CD4-positive, alpha-beta T cell treated with Interleukin-12 subunit alpha and Interleukin-12 subunit beta, for 1 hour (primary cell): ENCODE results near the gene TSACC.
A peak's percentile ranks its signal among the peaks of the same experiment; 100 is the strongest.

Source experiments
- DNase-seq: peaks from one replicate; pipeline ENCODE4 v3.0.0-alpha.2; 2020

Gene TSACC

DNA sequence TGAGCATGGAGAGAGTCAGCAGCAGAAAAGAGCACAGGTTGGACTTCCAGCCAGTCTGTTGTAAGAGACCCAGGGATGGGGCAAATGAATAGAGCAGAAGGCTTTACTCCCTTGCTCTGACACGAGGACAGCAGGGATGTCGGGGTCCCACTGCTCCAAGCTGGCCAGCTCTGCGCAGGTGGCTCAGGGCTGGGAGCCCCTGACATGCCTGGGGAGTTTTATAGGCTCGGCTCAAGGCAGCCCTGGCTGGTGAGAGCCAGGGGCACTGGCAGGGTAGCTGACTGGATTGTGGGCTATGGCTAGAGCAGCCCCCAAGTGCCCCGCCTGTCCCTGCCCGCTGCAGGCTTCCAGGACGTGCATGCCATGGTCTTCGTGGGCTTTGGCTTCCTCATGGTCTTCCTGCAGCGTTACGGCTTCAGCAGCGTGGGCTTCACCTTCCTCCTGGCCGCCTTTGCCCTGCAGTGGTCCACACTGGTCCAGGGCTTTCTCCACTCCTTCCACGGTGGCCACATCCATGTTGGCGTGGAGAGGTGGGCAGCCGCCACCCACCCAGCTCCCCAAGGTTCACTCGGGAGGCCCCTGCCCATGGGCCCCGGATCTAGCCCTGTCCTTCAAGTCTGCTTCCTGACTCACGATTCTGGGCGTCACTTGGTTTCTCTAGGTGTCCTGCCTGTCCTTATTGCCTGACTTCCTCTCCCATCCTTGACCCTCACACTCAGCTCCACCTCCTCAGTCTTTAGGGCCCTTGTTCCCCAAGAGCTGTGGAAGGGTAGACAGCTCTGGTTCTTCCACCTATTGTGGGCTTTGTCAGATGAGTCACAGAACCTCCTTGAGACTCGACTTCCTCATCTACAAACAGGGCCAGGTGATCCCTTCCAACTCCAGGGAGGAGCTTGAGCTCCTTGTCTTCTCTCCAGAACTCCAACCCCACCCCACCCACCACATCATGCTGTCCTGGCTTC is 38.9 kb downstream of the TSACC start:
- DNase-seq: no peak

DNA sequence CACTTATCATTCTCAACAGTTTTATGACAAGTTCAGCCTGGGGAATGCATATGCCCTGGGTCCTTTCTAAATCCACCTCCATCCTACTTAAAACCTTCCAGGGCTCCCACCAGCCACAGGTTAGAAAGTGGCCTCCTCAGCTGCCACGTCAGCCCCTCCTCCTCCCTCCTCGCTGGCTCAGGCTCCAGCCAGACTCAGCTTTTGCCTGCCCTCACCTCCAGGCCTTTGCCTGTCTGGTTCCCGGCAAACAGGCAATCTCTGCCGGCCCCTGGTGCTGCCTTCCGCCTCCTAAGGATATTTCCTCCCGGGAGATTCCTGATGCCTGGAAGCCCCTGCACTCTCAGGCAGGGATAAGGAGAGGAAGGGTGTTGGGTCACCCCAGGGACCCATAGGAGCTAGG is 40.2 kb downstream of the TSACC start:
- DNase-seq: no peak

DNA sequence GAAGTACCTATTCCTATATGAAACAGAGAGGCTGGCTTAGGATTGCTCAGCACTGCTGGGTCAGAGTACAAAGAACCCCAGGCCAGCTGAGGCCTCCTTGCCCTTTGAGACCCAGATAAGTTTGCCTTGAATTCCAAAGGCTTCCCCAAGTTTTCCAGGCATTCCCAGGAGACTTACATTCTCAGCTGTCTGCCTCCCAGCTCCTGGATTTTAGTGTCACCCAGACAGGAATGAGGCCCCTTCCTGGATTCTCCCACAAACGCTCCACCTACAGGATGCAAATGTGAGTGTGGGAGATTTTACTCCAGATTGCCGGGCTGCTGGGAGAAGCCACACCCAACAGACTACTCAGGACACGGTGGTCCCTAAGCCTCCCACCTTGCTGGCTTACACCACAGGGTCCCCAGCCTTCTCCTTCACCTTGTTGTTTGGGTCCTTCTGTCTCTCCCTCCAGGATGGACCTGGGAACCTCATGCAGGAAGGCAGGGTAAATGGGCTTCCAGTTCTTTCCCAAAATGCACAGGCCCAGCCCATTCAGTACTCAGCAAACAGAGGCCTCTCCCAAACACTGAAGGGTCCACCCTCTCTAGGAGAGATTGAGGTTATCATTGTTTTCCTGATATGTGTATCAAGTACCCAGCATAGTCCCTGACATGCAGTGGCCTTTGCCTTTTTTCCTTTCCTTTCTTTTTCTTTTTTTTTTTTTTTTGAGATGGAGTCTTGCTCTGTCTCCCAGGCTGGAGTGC is 41.3 kb downstream of the TSACC start:
- no peak for DNase-seq

DNA sequence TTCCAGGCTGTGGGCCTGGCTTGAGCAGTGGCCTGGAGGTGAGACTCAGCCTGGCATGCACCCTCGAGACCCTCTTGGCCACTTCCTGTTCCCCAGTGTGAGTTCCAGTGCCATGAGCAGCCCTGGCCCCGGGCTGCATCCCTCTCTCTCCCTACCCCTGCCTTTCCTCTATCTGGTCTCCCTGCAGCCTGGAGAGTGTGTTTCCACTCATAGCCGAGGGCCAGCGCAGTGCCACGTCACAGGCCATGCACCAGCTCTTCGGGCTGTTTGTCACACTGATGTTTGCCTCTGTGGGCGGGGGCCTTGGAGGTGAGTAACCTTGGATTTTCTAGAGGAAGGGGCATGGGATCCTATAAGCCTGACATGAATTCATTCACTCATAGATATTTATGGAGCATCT is 44.2 kb downstream of the TSACC start:
- DNase-seq: no peak

DNA sequence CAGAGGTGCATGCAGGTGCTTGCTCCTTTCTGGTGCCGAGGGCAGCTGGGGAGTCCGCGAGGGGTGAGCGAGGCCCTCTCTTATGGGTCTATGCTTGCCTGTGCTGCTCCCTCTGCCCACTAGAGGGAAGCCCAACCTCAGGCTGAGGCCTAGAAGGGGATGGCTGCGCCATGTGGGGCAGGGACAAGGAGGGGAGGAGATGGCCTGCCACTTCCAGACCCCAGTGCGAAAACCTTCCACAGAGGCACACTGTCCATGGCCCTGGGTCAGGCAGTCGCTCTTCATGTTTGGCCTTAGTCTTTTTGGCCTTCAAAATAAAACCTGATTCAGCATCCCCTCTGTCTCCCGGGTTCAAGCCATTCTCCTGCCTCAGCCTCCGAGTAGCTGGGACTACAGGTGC is 44.7 kb downstream of the TSACC start:
- peak; percentile 63 for DNase-seq

DNA sequence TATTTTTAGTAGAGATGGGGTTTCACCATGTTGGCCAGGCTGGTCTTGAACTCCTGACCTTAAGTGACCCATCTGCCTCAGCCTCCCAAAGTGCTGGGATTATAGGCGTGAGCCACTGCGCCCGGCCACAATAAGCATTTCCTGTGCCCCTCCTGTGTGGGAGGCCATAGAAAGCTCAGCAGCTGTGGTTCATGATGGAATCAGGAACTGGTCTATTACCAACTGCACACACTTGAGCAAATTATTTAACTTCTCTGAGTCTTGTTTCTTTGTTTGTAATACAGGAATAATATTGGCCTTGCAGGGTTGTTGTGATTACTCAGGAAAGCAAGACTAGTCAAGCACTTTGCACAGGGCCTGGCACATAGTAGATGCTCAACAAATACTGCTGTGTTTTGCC is 45.7 kb downstream of the TSACC start:
- DNase-seq: no peak

DNA sequence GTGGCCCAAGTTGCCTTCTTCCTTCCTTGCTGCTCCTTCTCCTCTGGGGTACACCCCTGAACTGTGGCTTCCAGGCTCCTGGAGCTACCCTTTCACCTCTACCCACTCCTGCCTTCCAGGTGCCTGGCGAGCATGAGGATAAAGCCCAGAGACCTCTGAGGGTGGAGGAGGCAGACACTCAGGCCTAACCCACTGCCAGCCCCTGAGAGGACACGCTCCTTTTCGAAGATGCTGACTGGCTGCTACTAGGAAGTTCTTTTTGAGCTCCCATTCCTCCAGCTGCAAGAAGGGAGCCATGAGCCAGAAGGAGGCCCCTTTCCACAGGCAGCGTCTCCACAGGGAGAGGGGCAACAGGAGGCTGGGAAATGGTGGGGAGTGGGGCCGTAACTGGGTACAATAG is 46.3 kb downstream of the TSACC start:
- no peak for DNase-seq

DNA sequence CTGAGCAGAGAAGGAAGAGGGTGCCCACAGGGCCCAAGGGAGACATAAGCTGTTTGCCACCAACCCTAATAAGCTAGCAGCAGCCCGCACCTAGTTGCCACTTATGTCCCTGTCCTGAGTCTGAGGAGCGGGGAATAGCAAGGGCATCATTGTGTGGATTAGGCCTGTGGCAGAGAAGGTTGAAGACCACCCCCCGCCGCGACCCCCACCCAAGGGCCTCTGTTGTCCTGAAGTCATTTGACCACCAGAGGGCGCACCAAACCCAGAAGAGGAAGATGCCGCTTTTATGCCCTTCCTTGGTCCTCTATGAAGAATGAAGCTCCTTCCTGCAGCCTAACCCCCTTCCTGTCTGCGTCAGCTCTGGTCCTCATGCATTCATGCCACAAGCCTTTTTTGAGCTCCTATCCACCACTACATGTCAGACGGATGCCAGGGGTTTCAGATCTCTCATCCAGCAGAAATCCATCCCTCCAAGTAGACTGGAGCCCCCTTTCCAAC is 47.3 kb downstream of the TSACC start:
- peak; percentile 76 for DNase-seq

DNA sequence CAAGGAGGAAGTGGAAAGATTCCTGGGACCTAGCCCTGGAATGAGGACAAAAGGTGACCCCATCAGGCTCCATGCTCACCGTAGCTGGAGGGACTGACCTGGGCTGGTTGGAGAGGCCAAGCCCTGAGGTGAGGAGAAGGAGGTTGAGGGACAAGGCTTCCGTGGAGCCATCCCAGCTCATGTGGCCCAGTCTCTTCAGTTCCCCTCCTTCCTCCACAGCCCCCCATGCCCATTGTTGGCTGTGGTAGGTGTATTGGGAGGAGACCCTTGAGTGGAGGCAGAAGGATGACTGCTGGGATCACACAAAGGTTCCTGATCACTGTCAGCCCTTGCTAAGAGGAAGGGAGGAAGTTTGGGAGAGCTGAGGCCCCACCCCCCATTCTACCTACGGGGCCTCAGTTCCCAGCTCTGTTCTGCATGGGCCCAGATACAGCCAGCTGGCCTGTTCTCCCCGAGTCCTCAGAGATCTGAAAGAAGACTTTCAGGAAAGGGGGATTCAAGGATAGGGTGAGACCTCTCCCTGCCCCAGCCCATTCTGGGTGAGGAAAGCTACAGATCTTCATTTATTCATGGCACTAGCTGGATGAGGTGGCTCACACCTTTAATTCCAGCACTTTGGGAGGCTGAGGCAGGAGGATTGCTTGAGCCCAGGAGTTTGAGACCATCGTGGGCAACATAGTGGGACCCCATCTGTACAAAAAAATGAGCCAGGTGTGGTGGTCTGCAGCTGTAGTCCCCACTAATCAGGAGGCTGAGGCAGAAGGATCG is 48.0 kb downstream of the TSACC start:
- DNase-seq: no peak

DNA sequence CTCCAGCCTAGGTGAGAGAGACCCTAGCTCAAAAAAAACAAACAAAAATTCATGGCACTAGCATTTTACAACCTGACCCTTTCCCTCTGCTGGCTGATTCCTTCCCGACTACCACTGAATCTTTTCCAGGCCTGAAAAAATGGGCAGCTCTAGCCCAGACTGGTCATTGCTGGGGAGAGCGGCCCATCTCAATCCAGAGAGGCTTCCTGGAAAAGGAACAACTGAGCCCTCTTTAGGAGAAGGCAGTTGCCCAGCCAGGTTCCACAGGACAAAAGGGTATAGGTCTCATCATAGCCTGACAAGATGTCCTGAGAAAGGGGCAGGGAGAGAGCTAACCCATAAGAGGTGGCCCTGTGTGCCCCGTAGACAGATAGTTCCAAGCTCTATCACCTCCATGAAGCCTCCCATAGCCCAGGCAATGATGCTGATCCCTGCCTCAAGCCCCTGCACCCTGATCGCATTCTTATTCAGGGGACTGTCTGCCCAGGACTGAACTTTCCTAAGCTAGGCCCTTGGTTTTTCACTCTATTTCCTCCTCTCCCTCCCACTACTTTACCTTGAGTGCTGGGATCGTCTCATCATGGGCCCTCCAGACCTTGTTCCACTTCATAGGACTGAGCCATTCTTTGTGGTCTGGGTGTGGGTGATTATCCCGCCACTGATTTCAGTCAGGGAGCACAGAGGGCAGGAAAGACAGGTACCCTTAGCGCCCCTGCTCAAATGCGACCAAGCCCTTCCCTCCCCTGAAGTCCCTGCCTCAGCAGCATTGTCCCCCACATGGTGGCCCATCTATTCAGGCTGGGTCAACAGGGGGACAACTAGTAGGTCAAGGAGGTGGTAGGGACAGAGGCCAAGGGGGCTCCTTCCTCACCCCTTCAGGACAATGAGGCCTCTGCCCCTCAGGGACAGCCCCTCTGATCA is 48.9 kb downstream of the TSACC start:
- DNase-seq: no peak

DNA sequence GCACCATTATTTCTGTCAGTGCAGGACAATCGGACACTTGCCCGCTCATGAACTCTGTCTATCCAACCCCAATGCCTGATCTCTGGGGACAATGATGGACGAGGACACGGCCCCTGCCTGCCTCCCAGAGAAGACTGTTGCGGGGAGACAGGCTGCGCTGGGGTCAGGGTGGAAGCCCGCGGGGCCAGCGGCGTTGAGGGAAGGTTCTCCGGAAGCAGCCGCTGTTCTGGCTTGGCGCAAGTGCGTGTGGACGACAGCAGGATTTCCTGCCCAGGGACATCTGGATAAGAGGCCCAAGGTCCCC is 49.5 kb downstream of the TSACC start:
- no peak for DNase-seq

DNA sequence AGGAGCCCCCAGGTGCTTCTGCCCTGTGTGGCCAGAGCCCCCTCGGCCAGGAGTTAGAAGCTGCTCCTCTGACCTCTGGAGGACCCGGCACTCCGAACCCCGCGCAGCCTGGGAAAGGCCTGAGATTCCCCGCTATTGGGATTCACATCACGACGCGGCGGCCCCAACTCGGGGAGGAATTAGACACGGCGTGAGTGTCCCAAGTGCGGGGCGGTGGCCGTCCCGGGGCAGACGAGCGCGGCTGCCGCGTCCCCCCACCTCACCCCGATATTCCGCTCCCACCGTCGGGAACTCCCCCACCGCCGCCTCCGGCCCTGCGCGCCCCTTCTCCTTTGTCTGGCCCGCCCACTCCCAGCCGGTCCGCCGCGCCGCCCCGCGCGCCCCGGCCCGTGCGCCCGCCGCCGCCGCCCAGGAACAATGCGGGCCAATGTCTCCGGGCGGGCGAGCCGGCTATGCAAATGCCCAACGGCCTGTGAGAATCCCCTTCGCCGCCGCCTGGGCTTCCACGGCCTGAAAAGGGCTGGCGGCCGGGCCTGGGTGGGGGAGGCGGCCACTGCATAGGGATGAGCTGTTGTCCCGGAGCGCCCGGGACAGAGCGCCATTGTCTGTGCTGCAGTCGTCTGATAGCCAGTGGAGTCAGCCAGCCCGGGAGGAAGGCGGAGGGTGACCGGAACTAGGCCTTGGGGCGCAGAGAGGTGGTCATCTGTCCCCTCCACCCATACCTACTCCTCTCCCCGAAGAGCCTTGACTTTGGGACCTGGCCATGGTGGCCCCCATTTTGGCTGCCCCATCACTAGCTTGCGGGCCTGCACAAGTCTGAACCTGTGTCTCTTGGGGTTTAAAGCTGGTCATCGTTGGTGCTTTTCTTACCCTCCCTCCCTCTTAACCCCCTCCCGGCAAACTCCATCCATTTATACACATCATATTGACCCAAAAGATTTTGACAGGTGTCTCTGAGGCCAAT is 50.1 kb downstream of the TSACC start:
- DNase-seq: no peak

DNA sequence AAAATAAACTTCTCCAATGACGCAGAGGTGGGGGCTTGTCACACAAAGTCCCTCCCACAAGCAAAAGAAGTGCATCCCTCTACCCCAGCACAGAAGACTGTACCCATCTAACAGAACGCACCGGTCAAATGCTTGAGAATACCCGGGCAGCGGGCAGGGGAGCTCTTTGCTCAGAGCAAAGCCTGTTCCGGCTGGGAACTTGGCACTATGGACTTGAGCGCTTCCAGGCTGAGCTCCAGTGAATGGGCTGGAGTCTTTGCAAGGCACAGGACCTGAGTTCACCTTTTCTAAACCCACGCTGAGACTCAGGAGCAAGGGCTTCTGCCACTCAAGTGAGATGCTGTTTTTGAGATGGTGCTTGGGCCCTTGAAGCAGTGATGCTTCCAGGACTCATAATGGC is 51.0 kb downstream of the TSACC start:
- no peak for DNase-seq

DNA sequence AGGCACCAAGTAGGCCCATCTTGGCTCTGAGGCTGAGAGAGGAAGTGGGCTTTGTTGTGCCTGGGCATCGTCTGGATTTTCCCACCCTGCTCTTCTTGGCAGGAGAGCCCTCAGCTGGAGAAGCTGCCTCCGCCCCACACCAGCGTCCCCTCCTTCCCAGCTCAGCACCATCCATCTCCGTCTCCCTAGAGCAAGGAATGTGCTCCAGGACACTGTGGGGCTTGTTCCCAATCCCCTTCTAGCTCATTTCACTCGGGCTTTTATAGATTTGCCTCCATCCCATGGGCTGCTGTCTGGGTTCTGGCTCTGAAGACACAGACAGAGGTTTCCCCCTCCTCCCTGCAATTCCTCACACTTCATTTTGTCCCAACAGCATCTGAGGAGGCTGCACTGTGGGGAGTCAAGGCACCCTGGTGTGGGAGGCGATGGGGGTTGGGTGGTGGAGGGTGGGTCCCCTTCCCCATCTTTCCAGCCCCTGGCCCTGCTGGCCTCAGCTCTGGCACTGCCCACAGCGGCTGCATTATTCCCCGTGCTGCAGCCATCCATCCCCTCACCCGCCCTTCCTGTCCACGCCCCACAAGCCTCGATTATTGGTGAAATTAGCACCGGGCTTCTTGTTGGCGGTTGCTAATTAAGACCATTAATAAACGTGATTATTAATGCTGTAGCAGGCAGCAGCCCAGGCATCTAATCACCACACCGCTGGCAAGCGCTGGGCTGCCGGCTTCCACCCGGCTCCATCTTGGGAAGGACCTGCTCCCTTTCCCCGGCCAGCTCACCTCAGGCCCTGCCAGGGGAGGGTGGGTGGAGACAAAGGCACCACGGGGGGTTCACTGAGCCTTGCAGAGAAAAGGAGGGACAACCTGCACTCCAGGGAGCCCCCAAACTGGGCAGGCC is 52.4 kb downstream of the TSACC start:
- no peak for DNase-seq

DNA sequence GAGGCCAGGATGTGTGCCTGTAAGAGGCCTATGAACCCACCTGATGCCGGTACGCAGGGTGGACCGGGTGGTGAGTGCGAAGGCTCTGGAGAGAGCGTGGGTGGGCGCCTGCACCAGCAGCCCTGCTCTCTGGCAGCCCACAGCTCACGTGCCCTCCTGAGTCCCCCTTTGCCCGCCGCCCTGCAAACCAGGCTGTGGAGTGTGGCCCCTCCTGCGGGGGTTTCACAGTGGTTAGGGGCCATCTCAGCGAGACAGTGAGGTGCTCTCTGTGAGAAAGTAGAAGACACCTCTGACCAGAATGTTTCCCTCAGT is 53.0 kb downstream of the TSACC start:
- no peak for DNase-seq

DNA sequence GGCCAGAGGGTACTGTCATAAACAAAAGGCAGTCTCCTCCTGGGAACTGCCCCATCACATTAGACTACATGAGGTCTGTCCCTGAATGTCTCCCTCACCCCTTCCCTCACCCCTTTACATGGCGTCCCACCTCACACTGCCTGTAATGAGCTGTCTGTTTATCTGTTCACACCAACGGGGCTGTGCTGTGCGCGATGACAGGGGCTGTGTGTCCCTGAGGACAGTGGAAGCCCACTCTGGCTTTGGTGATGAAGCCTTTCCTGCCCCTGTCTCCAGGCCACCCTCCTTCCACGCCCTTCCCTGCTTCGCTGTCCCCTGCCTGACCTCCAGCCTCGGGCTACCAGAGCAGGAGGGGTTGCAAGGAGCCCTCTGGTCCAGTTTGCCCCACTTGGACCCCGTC is 53.4 kb downstream of the TSACC start:
- no peak for DNase-seq

DNA sequence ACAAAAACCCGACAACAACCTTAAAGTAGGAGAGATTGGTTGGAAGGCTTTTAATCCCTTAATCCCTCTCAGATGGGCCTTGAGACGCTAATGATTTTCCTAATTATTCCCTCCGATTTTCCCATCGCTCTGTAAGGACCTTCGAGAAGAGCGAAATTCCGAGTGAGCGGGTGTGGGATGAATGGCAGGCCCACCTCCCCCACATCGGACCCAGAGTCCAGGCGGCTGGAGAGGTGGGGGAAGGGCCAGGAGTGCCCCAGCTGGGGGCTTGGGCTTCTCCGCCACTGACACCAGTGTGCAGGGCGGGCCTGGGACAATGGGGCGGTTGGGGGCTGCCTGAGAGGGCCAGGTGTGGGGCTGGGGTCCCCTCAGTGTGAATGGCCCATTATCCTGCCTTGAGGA is 54.1 kb downstream of the TSACC start:
- no peak for DNase-seq

DNA sequence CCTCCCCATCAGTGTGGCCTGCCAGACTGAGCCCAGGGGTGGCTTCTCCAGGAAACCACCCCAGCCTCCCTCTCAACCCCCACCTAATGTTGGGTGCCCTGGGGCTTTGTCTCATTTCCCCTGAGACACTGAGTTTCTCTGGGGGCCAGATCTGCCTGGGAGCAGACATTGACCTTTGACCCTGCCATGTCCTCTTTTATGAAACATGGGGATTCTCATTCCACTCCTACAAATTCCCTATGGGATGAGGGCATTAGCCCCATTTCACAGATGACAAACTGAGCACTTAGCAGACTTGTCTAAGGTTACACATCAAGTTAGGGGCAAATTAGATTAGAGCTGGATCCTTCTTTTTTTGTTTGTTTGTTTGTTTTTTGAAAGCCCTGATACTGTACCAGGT is 54.8 kb downstream of the TSACC start:
- no peak for DNase-seq

DNA sequence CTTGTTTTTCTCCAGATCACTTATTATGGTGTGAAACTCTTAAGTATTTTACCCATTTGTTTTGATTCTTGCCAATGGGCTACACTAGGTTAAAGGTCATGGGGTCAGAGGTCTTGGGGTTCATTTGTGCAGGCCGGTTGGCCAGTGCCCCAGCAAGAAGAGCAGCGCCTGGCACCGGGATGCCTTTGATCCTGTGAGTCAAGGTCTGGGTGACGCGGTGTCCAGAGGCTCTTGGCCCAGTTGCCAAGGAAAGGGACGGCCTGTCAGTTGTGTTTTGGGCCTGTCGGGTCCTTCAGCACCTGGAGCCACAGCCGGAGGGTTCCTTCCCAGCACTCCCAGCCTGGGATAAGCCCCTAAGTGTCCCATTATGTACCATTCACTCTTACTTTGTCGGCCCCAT is 55.8 kb downstream of the TSACC start:
- no peak for DNase-seq

DNA sequence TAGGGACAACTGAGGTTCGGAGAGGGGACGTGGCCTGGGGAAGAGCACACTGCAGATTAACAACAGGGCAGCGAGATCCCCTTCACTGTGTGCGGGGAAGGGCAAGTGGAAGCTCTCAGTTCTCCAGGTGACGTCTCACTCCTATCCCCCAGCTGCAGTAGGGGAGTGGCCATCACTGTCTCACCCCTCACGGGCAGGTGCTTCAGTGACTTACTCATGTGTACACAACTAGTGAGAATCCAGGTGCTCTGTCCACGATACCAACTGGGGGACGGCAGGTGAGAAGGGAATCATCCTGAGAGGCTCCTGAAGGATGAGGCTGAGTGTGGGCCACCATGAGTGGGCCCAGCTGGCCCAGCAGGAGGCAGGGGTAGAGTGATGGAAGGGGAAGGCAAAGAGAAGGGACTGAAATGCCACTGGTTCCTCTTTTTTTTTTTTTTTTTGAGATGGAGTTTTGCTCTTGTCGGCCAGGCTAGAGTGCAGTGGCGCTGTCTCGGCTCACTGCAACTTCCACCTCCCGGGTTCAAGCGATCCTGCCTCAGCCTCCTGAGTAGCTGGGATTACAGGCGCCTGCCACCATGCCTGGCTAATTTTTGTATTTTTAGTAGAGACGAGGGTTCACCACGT is 56.6 kb downstream of the TSACC start:
- no peak for DNase-seq
